ENCODE data around the gene PPP1R13B. TPM values are rescaled to one million over a fixed set of nuclear protein-coding genes. Genes with fewer than 3 reads are reported as not detected.

Gene PPP1R13B
- polyA plus RNA-seq, 1 of the 3 experiments (the other 2 are of a cell fraction), result 5.7 TPM

GRCh38 chr14:103762541-103762940, 84.8 kb downstream of the PPP1R13B start:
- Histone ChIP-seq H3K9ac (no peak overlapping the region), H3K27me3 (ENCODE audit: insufficient read depth) (no peaks in the 10 kb centered on the region), H3K4me2 (no peak overlapping the region), H3F3A (replicated peaks; ENCODE audit: insufficient read depth) (peaks cover 4% of the 10 kb centered on the region), H3K27ac (ENCODE audit: low read depth in 2 of 2, low read length in 1 of 2) (no peak overlapping the region), H2AFZ (ENCODE audit: low read depth) (no peak overlapping the region), H3K9me3 (no peaks in the 10 kb centered on the region), H4K20me1 (ENCODE audit: insufficient read depth) (no peaks in the 10 kb centered on the region), H3K36me3 (replicated peaks in 1 of 2; ENCODE audit: control insufficient read depth in 1 of 2, insufficient read depth in 2 of 2, low read length in 1 of 2) (peaks cover 0 to 5% of the 10 kb centered on the region in 2 experiments), H3K4me1 (ENCODE audit: control insufficient read depth in 1 of 2, insufficient read depth in 2 of 2, low read depth in 1 of 2, low read length in 1 of 2) (no peaks in the 10 kb centered on the region; a peak in 1 of 4 replicates), H3K79me2 (ENCODE audit: insufficient read depth) (no peaks in the 10 kb centered on the region), H3K9me2 (no peaks in the 10 kb centered on the region), H3K4me3 (ENCODE audit: low read depth in 2 of 2, low read length in 1 of 2) (no peak overlapping the region)
- DNase-seq, result no peak
- POLR2A ChIA-PET, result no interaction called here
- TF ChIP-seq CHD2 (IDR thresholded peaks at IDR 0.05; ENCODE audit: low read length, partially characterized antibody) (no peak), NFIC (IDR thresholded peaks at IDR 0.05; ENCODE audit: borderline replicate concordance) (no peak), RCOR1 (IDR thresholded peaks at IDR 0.05; ENCODE audit: low read length) (no peak), SIN3A (IDR thresholded peaks at IDR 0.05; ENCODE audit: borderline replicate concordance, low read depth, low read length) (no peak), TCF12 (IDR thresholded peaks at IDR 0.05) (no peak), EZH2phosphoT487 (IDR thresholded peaks at IDR 0.05; ENCODE audit: borderline replicate concordance, low read depth) (no peak), RXRA (IDR thresholded peaks at IDR 0.05; ENCODE audit: borderline replicate concordance, low read depth) (no peak), EP300 (IDR thresholded peaks at IDR 0.05; ENCODE audit: borderline replicate concordance in 1 of 2, low read depth in 1 of 2, low read length in 1 of 2) (no peak), GATA2 (CRISPR knock-in tag; IDR thresholded peaks at IDR 0.05) (no peak), FOXJ3 (CRISPR knock-in tag; IDR thresholded peaks at IDR 0.05) (no peak), FOXM1 (IDR thresholded peaks at IDR 0.05; ENCODE audit: low read depth) (no peak), JUND (IDR thresholded peaks at IDR 0.05) (no peak)
- 93% methylated on average over 13 of the region's 13 CpGs for WGBS (ENCODE audit: low lambda C conversion rate)
- CTCF ChIA-PET, result no interaction called here

- peaks cover 4% of the 10 kb centered on the region for H3F3A ChIP-seq (replicated peaks; ENCODE audit: insufficient read depth)
- H3K9me3 ChIP-seq, result no peaks in the 10 kb centered on the region
- no peaks in the 10 kb centered on the region for H3K79me2 ChIP-seq (ENCODE audit: insufficient read depth)
- 37% methylated on average over 1 of the region's 1 CpG for WGBS (ENCODE audit: low lambda C conversion rate)
- ChIA-PET POLR2A (no interaction called here), CTCF (no interaction called here)
- H3K27me3 ChIP-seq (ENCODE audit: insufficient read depth), result no peaks in the 10 kb centered on the region
- H3K9ac ChIP-seq, result no peak overlapping the region
- H3K27ac ChIP-seq (ENCODE audit: low read depth in 2 of 2, low read length in 1 of 2), result no peak overlapping the region
- H3K4me3 ChIP-seq (ENCODE audit: low read depth in 2 of 2, low read length in 1 of 2), result no peak overlapping the region
- H2AFZ ChIP-seq (ENCODE audit: low read depth), result no peak overlapping the region
- H4K20me1 ChIP-seq (ENCODE audit: insufficient read depth), result no peaks in the 10 kb centered on the region
- H3K4me2 ChIP-seq, result no peak overlapping the region
- DNase-seq, result no peak
- no peaks in the 10 kb centered on the region; a peak in 1 of 4 replicates for H3K4me1 ChIP-seq (ENCODE audit: control insufficient read depth in 1 of 2, insufficient read depth in 2 of 2, low read depth in 1 of 2, low read length in 1 of 2)
- peaks cover 0 to 5% of the 10 kb centered on the region in 2 experiments for H3K36me3 ChIP-seq (replicated peaks in 1 of 2; ENCODE audit: control insufficient read depth in 1 of 2, insufficient read depth in 2 of 2, low read length in 1 of 2)
- no peaks in the 10 kb centered on the region for H3K9me2 ChIP-seq
- TF ChIP-seq USF2 (IDR thresholded peaks at IDR 0.05; ENCODE audit: borderline replicate concordance, low read depth, low read length) (no peak), RXRA (IDR thresholded peaks at IDR 0.05; ENCODE audit: borderline replicate concordance, low read depth) (no peak), USF1 (IDR thresholded peaks at IDR 0.05; ENCODE audit: borderline replicate concordance, low read depth) (no peak), SMC3 (IDR thresholded peaks at IDR 0.05; ENCODE audit: low read depth, low read length) (no peak), ELF1 (IDR thresholded peaks at IDR 0.05) (no peak), MEF2A (IDR thresholded peaks at IDR 0.05; ENCODE audit: borderline replicate concordance, low read depth) (no peak), CTCF (IDR thresholded peaks at IDR 0.05) (no peak), GABPA (IDR thresholded peaks at IDR 0.05; ENCODE audit: low read depth) (no peak), SIN3A (IDR thresholded peaks at IDR 0.05; ENCODE audit: borderline replicate concordance, low read depth, low read length) (no peak), JUND (IDR thresholded peaks at IDR 0.05) (no peak), YY1 (IDR thresholded peaks at IDR 0.05; ENCODE audit: low read depth) (no peak)
- TF ChIP-seq, protein P1, sequence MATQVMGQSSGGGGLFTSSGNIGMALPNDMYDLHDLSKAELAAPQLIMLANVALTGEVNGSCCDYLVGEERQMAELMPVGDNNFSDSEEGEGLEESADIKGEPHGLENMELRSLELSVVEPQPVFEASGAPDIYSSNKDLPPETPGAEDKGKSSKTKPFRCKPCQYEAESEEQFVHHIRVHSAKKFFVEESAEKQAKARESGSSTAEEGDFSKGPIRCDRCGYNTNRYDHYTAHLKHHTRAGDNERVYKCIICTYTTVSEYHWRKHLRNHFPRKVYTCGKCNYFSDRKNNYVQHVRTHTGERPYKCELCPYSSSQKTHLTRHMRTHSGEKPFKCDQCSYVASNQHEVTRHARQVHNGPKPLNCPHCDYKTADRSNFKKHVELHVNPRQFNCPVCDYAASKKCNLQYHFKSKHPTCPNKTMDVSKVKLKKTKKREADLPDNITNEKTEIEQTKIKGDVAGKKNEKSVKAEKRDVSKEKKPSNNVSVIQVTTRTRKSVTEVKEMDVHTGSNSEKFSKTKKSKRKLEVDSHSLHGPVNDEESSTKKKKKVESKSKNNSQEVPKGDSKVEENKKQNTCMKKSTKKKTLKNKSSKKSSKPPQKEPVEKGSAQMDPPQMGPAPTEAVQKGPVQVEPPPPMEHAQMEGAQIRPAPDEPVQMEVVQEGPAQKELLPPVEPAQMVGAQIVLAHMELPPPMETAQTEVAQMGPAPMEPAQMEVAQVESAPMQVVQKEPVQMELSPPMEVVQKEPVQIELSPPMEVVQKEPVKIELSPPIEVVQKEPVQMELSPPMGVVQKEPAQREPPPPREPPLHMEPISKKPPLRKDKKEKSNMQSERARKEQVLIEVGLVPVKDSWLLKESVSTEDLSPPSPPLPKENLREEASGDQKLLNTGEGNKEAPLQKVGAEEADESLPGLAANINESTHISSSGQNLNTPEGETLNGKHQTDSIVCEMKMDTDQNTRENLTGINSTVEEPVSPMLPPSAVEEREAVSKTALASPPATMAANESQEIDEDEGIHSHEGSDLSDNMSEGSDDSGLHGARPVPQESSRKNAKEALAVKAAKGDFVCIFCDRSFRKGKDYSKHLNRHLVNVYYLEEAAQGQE (IDR thresholded peaks at IDR 0.05; ENCODE audit: low read depth, low read length), result no peak
- TF ChIP-seq, protein P2, sequence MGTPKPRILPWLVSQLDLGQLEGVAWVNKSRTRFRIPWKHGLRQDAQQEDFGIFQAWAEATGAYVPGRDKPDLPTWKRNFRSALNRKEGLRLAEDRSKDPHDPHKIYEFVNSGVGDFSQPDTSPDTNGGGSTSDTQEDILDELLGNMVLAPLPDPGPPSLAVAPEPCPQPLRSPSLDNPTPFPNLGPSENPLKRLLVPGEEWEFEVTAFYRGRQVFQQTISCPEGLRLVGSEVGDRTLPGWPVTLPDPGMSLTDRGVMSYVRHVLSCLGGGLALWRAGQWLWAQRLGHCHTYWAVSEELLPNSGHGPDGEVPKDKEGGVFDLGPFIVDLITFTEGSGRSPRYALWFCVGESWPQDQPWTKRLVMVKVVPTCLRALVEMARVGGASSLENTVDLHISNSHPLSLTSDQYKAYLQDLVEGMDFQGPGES (IDR thresholded peaks at IDR 0.05; ENCODE audit: low read depth, low read length), result no peak
These were observed 85.3 kb downstream of the PPP1R13B start for GRCh38 chr14:103762036-103762435.
